Fibroblast of mammary gland (primary cell): Measurements from ENCODE around the gene ANO1.

Experiments
- DNase-seq: peaks from one replicate; pipeline ENCODE4 v3.0.0-alpha.2; 2010; ENCODE audit warnings: low read depth
- H3K4me3 ChIP-seq: 2 replicates; pipeline ENCODE4 v1.5.1; 2011; ENCODE audit warnings: low read depth, mild to moderate bottlenecking, low read length, moderate library complexity; ENCODE audit not compliant: control insufficient read depth
- CTCF ChIP-seq: conservative IDR thresholded peaks from 2 replicates; pipeline ENCODE4 v1.5.1; 2011; ENCODE audit warnings: low read depth, low read length, inconsistent platforms; ENCODE audit not compliant: control insufficient read depth, insufficient read depth

Gene ANO1

GRCh38 chr11:70126494-70126893 is 48.4 kb downstream of the ANO1 start:
- DNase-seq = no peak
- no peak for TF ChIP-seq CTCF
- no peak overlapping the region for H3K4me3 ChIP-seq

GRCh38 chr11:70127653-70128434 is 49.7 kb downstream of the ANO1 start:
- no peak for DNase-seq
- TF ChIP-seq CTCF = no peak

GRCh38 chr11:70128435-70128906 is 50.4 kb downstream of the ANO1 start:
- H3K4me3 ChIP-seq = no peak overlapping the region
- DNase-seq = no peak
- TF ChIP-seq CTCF = no peak

More at GRCh38 chr11:70127653-70128434, 49.7 kb downstream of the ANO1 start:
- H3K4me3 ChIP-seq = no peak overlapping the region

GRCh38 chr11:70129051-70129592 is 51.0 kb downstream of the ANO1 start:
- DNase-seq = no peak
- H3K4me3 ChIP-seq = no peak overlapping the region
- no peak for TF ChIP-seq CTCF

- DNase-seq = no peak
- no peak for TF ChIP-seq CTCF
- no peak overlapping the region for H3K4me3 ChIP-seq
Measured at GRCh38 chr11:70130636-70131035, 52.5 kb downstream of the ANO1 start.

- H3K4me3 ChIP-seq = no peak overlapping the region
- TF ChIP-seq CTCF = no peak
- no peak for DNase-seq
Measured at GRCh38 chr11:70131606-70132190, 53.6 kb downstream of the ANO1 start.
